GM19455 (cell line): ENCODE measurements around the gene RFXANK.

Source experiments
- ATAC-seq: cut with Tn5 transposase; IDR thresholded peaks from one replicate; pipeline ENCODE4 v1.9.1; 2021; ENCODE audit not compliant: unreplicated experiment

The RFXANK gene

DNA sequence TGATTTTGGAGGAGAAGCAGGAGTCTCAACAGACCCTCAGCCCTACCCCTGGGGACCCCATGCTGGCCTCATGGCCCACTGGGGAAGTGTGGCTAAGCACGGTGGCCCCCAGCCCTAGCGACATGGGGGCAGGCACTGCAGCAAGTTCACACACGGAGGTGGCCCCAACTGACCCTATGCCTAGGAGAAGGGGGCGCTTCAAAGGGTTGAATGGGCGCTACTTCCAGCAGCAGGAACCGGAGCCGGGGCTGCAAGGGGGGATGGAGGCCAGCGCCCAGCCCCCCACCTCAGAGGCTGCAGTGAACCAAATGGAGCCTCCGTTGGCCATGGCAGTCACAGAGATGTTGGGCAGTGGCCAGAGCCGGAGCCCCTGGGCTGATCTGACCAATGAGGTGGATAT, 34.6 kb downstream of the RFXANK start:
- ATAC-seq = no peak

DNA sequence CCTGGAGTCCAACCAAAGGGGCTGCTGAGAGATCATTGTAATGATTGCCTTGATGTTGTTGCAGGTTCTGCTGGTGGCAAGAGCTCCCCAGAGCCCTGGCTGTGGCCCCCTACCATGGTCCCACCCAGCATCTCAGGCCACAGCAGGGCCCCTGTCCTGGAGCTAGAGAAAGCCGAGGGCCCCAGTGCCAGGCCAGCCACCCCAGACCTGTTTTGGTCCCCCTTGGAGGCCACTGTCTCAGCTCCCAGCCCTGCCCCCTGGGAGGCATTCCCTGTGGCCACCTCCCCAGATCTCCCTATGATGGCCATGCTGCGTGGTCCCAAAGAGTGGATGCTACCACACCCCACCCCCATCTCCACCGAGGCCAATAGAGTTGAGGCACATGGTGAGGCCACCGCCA, 35.2 kb downstream of the RFXANK start:
- ATAC-seq = no peak

DNA sequence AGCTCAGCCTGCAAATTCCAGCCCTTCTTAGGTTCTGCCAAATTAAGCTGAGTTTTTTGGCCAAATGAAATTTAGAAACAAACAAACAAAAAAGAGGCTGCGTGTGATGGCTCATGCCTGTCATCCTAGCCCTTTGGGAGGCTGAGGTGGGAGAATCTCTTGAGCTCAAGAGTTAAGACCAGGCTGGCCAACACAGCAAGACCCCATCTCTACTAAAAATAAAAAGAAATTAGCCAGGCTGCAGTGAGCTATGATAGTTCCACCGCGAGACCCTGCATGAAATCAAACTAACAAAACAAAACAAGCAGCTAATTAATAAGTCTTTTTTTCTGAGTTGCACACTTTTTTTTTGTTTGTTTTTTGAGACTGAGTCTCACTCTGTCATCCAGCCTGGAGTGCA, 37.6 kb downstream of the RFXANK start:
- no peak for ATAC-seq

DNA sequence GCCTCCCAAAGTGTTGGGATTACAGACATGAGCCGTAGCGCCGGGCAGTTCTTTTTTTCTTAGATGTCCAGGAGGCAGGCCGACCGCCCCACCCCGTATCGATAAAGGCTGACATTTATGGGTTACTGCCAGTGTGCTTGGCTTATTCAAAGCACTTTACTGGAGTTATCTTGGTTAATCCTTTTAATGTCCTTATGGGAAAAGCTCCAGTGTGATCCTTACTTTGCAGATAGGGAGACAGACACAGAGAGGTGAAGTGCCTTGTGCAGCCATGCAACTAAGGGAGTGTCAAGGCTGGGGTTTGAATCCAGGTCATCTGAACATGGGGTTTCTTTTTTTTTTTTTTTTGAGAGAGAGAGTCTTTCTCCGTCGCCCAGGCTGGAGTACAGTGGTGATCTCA, 38.9 kb downstream of the RFXANK start:
- ATAC-seq = no peak

DNA sequence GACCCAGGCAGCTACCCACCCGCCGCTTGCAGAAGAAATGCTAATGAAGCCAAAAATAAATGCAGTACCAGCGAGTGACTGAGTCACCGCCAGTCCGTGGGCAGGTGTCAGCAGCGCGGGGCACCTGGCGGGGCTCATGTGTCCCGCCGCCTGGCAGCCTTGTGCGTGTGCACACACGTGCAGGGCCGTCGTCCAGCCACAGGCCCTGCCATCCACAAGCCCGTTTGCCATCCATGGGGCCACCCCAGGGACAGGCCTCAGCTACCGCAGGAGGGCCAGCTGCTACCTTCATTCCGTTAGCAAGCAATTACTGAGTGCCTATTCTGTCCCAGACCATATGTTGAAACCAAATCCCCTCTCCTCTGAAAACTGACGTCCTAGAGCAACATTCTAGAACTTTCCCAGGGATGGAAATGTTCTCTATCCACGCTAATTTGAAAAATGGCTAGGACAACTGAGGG, 40.2 kb downstream of the RFXANK start:
- no peak for ATAC-seq

DNA sequence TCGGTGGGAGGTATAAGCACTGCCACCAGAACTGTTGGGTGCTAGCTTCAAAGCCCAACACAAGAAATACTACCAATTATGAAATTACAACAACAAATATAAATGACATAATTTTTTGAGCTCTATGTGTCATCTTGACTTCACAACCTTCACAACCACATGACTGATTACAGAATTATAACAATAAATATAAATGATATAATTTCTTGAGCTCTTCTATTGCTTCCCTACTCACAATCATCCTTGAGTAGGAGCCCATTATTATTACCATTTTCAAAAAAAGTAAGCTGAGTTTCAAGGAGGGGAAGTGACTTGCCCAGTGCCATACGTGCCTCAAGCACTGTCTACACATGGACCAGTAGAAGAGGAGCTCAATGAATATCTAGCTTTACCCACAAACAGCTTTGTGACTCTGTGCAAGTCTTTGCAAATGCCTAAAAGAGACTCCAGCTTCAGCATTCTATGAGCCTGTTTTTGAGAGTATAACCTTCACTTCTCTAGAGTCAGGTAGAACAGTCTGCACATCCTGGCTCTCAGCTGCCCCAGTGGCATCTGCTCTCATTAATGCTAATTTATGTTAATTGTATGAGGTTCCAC, 42.3 kb downstream of the RFXANK start:
- ATAC-seq = no peak

- ATAC-seq = no peak
Measured at GRCh38 chr19:19236173-19236572, 44.1 kb downstream of the RFXANK start.

- ATAC-seq = no peak
Measured at GRCh38 chr19:19238126-19238894, 46.3 kb downstream of the RFXANK start.

- no peak for ATAC-seq
Measured at GRCh38 chr19:19239675-19240074, 47.6 kb downstream of the RFXANK start.

DNA sequence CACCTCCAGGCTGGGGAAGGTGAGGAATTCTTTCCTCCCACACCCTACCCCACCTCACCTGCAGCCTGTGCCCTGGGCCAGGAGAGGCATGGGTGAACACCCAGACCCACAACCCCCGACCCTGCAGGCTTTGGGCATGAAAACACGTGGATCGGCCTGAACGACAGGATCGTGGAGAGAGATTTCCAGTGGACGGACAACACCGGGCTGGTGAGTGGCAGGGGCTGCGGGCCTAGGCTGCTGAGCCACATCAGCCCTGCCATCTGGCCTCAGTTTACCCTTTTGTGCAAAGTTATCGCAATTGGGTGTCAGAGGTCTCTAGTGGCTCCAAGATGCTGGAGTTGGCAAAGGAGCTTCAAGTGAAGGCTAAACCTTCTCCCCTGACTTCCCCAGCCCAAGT, 48.4 kb downstream of the RFXANK start:
- ATAC-seq = no peak

- ATAC-seq = no peak
Measured at GRCh38 chr19:19250196-19250801, 58.2 kb downstream of the RFXANK start.
